ENCODE measurements around the gene ARHGAP26.
A peak's percentile ranks its signal among the peaks of the same experiment; 100 is the strongest.

Gene ARHGAP26

DNA sequence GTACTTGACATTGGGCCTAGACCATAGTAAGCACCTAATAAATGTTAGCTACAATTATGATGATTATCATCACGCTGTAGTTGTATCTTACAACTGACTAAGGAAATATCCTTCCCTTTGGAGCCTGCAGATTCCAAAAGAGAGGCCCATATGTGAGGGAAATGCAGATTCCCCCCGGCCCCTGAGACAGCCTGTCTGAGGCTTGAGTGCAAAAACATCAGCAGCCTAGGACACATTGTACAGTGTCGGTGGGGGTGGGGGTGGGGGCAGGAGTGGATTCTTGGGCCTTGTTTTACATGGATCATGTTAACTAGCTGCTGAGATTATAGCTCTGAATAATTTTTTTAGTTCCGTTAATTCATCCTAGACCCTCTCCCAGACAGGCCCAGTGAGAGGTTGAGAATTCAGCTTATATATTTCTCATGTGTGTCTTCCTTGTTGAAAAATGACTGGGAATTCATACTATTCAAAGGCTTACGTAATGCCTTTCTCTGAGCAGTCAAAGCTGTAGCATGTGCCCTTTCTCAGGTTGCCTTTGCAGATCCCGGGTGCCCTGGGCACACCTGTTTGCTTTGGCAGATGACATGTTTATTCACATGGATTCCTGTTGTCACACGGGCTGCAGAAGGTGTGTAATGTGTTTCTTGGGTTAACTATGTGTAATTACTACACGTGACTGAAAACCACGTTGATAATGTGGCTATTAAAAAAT, 370.5 kb downstream of the ARHGAP26 start:
- intact Hi-C loops (cut with DNase I) = no loop called here

DNA sequence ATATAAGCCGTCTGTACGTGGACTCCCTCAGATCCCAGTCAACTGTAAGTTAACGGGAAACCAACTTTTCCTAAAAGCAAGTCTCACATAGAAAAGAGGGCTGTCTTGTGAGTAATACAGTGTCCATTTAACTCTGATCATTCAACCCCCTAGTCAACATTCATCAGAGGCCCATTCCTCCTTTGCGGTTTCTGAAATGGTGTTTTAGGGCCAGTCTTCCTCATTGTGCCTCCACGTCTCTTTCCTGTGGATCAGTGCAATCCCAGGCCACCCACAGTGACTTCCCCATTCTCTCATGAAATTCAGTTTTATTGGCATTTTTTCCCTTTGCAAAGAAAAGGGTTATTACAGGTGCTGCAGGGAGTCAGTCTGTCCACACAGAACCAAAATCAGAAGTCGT, 371.5 kb downstream of the ARHGAP26 start:
- DNase-seq = no peak
- intact Hi-C loops (cut with DNase I) = no loop called here

More for the DNA sequence above, 370.5 kb downstream of the ARHGAP26 start:
- peak in 3 of 42 donors; percentile 23 to 49 (median 25) for DNase-seq

- DNase-seq = peak in 39 of 42 donors; percentile 8 to 80 (median 40)
- intact Hi-C loops (cut with DNase I) = no loop called here
These were observed 372.6 kb downstream of the ARHGAP26 start for GRCh38 chr5:143142596-143143435.

- intact Hi-C loops (cut with DNase I) = no loop called here
- DNase-seq = no peak
These were observed 373.8 kb downstream of the ARHGAP26 start for GRCh38 chr5:143143973-143144372.

- intact Hi-C loops (cut with DNase I) = no loop called here
- no peak for DNase-seq
These were observed 375.3 kb downstream of the ARHGAP26 start for GRCh38 chr5:143145243-143146160.

GRCh38 chr5:143146161-143146560, 376.0 kb downstream of the ARHGAP26 start:
- intact Hi-C loops (cut with DNase I) = no loop called here
- DNase-seq = no peak

- no peak for DNase-seq
- intact Hi-C loops (cut with DNase I) = no loop called here
These were observed 377.2 kb downstream of the ARHGAP26 start for GRCh38 chr5:143147383-143147782.

- no peak for DNase-seq
- intact Hi-C loops (cut with DNase I) = no loop called here
These were observed 377.7 kb downstream of the ARHGAP26 start for GRCh38 chr5:143147902-143148301.

DNA sequence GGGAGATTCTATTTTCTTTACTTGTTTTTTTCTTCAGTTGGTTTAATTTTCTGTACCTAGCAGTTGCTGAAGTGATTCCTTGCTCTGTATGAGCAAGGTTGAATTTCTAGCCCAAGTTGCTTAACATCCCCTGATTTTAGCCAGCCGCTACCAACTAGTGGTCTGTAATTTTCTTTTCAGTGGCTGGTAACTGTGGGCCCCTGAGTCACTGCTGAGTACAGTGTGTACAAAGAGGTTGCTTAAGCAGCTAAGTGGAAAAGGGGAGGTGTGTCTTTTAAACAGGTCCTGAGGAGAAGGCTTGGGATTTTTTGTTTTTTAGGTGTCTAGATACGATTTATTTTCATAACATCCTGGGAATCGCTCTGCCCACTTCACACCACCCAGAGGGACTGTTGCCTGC, 378.6 kb downstream of the ARHGAP26 start:
- DNase-seq = no peak
- intact Hi-C loops (cut with DNase I) = no loop called here

DNA sequence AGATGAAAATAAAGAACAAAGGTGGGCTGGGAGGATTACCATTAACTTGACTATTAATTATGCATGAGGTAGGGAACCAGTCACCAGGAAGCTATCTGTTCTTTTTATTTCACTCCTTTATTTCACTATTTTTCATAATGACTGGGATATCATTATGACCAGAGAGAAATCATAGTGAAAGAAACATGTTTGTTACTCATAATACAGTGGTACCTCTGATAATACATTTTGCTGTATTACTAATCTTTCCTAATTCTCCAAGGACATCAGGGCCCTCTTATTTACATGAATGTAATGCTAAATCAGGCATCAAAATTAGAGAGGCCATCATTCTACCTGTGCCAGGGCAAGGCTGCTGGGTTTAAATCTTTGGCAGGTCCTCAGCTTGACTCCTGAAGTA, 379.6 kb downstream of the ARHGAP26 start:
- no peak for DNase-seq
- intact Hi-C loops (cut with DNase I) = no loop called here

DNA sequence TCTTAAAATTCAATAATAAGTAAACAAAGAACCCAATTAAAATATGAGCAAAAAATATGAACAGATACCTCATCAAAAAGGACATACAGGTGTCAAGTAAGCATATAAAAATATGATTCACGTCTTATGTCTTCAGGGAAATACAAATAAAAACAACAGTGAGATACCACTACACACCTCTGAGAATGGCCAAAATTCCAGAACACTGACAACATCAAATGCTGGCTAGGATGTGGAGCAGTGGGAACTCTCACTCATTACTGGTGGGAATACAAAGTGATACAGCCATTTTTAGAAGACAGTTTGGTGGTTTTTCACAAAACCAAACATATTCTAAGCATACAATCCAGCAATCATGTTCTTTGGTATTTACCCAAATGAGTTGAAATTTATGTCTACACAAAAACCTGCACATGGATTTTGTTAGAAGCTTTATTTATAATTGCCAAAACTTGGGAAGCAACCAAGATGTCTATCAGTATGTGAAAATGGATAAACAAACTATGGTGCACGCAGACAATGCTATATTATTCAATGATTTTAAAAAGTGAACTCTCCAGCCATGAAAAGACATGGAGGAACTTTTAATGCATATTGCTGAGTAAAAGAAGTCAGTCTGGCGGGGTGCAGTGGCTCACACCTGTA, 381.0 kb downstream of the ARHGAP26 start:
- intact Hi-C loops (cut with DNase I) = no loop called here
- DNase-seq = no peak

DNA sequence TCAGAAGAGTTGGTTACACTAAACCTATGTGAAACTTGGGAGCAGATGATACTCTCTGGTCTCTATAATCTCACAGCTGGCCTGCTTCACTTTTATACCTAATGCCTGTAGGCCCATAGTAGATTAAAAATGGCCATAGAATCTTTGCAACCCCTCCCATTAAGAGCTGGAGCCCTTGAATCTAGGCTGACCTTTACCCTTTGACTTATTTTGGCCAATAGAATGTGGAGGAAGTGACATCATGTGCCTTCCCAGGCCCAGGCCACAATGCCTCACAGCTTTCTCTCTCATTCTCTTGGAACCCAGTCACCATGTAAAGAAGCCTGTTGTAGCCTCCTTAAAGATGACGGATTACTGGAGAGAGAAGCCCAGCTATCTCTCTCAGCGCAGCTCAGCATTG, 382.3 kb downstream of the ARHGAP26 start:
- intact Hi-C loops (cut with DNase I) = no loop called here
- DNase-seq = no peak

DNA sequence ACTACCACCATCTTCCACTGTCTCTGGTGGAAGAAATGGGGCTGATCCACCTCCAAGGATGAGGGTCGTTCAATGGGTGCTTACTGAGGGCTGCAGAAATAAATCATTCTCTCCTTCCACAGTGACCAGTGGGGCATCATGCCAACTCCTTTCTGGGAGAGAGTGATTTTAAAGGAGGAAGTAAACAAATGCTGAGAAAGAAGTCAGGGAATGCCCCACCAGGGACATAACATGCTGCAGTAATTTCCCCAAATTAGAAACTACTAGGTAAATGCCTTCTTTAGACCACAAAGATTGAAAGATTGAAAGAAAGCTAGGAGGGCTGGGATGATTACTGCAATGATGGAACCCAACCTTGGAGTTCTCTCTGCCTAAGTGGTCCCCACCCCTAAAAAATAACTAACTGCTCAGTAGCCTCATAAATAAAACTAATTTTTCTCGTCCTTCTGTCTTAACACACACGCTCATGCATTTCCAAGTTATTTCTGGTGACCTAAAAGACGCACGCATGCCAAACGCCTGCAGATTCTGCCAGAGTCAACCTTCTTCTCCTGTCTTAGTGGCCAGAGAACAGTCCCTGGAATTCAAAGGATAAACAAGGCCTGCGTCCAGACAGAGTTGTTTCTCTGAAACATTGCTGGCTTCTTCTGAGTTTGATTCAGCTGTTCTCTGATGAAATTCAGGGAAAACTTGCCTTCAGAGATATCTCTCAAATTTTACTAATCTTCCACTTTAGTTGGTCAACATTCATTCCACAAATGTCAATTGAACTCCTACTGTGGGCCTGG, 383.3 kb downstream of the ARHGAP26 start:
- no peak for DNase-seq
- intact Hi-C loops (cut with DNase I) = no loop called here

GRCh38 chr5:143154510-143155370, 384.6 kb downstream of the ARHGAP26 start:
- DNase-seq = no peak
- intact Hi-C loops (cut with DNase I) = no loop called here

DNA sequence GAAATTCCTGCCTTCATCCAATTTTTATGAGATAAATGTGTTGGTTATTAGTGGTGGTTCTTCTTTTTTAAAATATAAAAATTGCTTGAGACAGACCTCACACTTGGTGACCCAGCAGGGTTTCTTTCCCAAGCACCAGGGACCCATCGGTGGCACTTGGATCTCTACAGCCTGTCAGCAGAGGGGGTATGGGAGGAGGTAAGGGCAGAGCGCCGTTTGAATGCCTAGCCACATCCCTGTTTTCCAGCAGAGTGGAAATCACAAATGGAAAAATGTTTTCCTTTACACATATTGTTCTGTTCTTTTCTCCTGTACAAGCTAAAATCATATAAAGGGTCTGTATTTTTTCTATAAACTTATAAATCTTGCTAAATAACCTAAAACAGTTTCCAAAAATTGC, 385.3 kb downstream of the ARHGAP26 start:
- intact Hi-C loops (cut with DNase I) = no loop called here
- DNase-seq = no peak

DNA sequence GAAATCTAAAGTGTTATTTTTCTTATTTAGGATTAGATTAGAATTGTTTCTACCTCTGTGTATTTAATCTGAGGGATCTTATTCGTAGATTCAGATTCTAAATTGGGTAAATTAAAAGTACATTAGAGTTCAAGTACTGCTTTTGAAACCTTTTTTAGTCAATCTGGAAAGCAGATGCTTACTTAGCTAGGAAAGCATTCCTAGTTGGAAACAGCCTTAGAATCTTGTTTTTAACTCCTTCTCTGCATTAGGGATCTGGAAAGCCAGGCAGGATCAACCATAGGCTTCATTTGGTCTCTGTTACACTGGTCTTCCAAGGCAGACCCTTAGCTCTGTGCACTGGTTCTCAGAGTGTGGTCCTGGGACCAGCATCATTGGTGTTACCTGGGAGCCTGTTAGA, 385.9 kb downstream of the ARHGAP26 start:
- DNase-seq = no peak
- intact Hi-C loops (cut with DNase I) = no loop called here

DNA sequence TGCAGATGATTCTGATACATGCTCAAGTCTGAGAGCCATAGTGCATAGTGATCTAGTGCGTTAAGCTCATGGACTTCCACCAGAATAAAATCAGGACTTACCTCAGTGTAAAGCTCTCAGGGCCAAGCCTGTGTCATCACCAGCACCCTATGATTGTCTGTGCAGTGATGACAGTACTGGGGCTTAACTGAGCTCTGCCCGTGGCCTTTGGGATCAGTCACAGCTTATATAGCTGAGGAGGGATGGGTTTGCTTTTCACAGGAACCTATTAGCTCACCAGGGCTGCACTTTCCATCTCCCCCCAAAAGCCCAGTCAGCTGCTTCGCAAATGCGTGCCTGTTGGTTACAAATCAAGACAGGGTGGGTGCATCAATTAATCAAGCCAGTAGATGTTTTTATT, 386.4 kb downstream of the ARHGAP26 start:
- intact Hi-C loops (cut with DNase I) = no loop called here
- DNase-seq = no peak

Data from head of caudate nucleus (tissue), 42 donors.